HS-5 (cell line): ENCODE data around the gene BRAT1.
"Not testable (repeated sequence)": the region's sequence is repeated elsewhere in the genome, so short reads cannot be mapped to it uniquely, and the experiment has no call there.

Experiments used
- DNase-seq: peaks from one replicate; pipeline ENCODE4 v3.0.0-alpha.2; 2012; ENCODE audit warnings: low read depth

BRAT1 gene

DNA sequence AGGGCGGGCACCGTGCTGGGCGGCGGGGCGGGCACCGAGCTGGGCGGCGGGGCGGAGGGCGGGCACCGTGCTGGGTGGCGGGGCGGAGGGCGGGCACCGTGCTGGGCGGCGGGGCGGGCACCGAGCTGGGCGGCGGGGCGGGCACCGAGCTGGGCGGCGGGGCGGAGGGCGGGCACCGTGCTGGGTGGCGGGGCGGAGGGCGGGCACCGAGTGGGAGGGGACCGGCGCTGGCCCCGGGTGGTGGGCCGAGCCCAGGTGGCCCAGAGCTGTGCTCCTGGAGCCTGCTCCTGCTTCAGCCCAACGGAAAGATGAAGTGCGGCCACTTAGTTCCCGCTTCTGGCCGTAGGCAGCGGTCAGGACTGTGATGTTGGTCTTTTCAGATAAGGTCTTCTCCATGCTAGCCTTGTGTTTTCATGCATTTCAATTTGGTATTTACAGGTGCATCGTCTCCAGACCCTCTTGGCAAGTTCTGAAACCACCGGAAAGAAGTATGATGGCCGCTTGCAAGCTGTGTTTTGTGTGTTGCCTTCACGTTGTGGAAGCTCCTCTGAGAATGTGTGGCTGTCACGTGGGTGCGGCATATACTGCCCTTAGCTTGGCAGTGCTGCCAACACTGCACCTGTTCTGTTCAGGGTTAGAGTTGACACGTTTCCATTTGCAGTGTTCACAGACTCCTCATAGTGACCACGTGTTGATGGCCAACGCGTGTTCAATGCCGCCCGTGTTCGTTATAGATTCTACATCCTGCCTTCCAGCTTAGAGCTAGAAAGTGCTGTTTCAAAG, 28.7 kb upstream of the BRAT1 start:
- no peak for DNase-seq

DNA sequence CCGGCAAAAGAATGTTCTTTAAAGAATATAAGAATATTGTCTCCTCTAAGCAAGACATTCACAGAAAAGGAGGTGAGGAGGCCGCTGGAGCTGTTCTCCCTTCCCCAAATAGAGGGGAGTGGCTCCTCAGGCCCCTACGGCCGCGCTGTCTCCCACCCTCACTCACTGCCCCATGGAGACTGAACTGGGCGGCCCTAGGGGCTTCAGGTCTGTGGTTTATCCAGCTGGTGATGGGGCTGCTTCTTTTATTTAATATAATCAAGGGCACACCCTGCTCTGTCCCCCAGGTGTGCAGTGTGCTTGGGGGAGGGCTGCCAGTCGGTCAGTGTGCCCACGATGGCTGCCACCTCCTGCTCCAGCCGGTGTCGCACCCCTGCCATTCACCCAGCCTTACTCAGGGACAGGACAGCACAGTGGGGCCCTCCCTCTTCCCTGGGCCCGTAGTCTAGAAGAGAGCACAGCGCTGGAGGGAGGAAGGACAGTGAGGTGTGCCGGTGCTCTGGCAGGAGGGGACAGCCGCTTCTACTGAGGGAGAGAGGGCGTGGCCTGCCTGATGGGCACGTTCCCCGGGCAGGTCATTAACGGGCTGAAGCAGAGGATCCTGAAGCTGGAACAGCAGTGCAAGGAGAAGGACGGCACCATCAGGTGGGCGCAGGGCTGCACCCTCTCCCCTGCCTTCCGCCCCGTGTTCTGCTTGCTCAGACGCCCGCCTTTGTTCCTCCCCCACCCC, 26.8 kb upstream of the BRAT1 start:
- no peak for DNase-seq

DNA sequence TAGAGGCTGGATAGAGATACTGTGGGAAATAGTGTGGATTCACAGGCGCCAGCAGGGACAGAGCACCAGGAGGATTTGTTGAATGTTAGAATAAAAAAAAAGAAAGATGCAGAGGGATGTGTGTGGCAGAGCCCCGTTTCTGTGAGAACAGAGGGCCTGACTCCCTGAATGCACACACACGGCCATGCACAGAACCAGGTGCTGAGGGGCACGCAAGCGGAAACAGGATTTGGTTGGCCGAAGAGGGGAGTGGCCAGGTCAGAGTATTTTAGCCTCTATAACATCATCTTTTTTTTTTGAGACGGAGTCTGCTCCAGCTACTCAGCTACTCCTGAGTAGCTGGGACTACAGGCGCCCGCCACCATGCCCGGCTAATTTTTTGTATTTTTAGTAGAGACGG, 25.3 kb upstream of the BRAT1 start:
- DNase-seq: no peak

DNA sequence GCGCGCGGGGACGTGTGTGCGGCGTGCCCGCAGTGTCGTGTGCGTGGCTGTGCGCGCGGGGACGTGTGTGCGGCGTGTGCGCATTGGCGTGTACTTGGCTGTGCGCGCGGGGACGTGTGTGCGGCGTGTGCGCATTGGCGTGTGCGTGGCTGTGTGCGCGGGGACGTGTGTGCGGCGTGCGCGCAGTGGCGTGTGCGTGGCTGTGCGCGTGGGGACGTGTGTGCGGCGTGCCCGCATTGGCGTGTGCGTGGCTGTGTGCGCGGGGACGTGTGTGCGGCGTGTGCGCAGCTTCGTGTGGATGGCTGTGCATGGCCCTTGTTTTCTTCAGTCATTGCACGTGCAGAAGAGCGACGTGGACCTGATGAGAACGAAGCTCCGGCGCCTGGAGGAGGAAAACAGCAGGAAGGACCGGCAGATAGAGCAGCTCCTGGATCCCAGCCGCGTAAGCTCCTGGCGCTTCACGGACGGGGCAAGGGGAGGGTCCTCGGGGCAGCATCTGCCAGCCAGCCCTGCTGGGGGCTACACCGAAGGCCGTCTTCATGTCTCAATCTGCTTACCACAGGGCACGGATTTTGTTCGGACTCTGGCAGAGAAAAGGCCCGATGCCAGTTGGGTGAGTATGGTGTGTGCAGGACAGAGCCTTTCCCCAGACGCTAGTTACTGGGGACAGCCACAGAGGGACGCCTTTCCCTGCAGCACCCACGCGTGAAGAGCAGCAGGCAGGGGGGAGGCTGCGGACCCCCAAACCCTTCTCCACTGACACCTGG, 22.8 kb upstream of the BRAT1 start:
- no peak for DNase-seq

DNA sequence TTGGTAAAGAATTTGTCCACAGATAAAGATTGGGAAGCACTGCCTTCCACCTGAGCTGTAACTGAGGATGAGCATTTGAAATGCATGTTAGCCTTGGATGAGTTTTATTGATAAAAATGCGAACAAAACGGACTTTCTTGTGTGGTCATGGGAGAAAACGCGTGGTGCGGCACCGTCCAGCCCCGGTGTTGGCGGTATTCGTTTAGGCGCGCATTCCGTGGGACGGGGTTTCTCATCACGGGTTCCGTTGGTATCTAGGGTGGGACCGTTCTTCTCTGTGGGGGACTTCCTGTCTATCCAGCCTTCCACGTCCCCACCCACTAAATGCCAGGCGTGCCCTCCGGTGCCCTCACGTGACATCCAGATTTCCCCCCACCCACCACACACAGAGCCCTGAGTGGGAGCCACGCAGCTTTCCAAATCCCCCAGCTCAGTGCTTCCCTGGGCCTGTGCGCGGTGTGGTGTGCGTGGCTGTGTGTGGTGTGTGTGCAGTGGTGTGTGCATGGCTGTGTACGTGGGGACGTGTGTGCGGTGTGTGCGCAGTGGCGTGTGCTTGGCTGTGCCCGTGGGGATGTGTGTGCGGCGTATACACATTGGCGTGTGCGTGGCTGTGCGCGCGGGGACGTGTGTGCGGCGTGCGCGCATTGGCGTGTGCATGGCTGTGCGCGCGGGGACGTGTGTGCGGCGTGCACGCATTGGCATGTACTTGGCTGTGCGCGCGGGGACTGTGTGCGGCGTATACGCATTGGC, 21.6 kb upstream of the BRAT1 start:
- DNase-seq: no peak

- no peak for DNase-seq
Observed at GRCh38 chr7:2575733-2576340, 20.5 kb upstream of the BRAT1 start.

GRCh38 chr7:2575046-2575732, 19.9 kb upstream of the BRAT1 start:
- DNase-seq: no peak

DNA sequence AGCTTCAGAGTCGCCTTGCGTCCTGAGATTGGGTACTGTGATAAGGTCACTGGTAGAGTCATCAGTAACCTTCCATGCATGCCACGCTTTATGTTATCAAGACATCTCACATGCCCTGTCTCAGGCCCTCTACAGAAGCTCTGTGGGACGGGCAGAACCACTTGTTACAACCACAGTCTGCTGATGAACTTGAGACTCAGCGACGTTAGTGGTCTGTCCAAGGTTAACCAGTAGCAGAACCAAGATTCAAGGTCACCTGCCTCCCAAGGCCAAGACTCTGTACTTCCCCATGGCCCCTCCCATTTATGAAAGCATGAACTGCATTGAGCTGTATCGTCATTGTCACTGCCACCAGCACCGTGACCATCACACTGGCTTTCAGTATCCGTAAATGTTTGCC, 18.4 kb upstream of the BRAT1 start:
- no peak for DNase-seq

DNA sequence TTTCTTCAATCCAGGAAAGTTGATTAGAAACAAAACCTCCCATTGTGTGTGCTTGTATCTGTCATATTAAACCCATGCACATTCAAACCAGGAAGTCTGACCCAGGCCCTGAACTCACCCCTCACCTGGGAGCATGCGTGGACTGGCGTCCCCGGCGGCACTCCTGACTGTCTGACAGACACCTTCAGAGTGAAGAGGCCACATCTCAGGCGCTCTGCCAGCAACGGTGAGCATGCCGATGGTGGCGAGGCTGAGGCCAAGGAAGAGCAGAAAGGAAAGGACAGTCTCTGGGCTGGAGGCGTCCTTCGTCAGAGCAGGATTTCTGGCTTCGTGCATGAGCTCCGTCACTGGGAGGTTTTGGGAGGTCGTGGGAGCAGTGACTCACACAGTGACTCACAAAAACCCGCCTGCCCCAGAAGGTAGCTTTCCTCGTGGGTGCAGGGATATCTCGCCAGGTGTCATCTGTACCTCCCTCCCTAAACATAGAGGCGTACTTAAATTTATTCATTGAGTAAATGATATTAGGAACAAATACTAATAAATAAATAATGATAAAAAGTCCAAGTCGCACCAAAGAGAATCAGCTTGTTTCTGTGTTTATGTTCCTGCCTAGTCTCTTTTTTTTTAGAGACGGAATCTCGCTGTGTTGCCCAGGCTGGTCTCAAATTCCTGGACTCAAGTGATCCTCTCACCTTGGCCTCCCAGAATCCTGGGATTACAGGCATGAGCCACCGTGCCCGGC, 16.9 kb upstream of the BRAT1 start:
- DNase-seq: no peak

- no peak for DNase-seq
Observed at GRCh38 chr7:2571409-2571808, 16.1 kb upstream of the BRAT1 start.

GRCh38 chr7:2570021-2570420, 14.7 kb upstream of the BRAT1 start:
- no peak for DNase-seq

- DNase-seq: no peak
Observed at GRCh38 chr7:2569421-2569820, 14.1 kb upstream of the BRAT1 start.

GRCh38 chr7:2568521-2569223, 13.3 kb upstream of the BRAT1 start:
- no peak for DNase-seq

DNA sequence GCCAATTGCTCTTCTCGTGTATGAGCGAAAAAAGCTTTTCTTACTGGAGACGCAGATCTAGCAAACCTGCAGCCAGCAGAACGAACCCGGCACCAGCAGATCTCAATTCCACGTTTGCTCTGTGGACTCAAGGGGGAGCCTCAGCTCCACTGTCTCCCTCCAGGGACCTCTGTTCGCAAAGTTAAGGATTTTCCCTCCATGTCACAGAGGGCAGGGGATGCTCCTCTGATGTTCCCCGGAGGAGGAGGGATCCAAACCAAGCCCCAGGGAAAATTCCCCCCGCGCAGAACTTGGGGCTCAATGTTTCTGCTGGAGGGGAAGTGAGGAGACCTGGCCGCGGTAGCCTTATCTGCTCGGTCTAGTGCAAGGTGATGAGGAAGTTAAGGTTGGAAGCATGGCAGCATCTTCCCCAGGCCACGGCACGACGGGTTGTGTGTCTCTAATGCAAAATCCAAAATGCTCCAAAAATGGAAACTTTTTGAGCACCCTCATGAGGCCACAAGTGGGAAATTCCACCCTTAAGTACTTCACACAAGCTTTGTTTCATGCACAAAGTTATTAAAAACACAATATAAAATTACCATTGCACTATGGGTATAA, 12.5 kb upstream of the BRAT1 start:
- DNase-seq: no peak

DNA sequence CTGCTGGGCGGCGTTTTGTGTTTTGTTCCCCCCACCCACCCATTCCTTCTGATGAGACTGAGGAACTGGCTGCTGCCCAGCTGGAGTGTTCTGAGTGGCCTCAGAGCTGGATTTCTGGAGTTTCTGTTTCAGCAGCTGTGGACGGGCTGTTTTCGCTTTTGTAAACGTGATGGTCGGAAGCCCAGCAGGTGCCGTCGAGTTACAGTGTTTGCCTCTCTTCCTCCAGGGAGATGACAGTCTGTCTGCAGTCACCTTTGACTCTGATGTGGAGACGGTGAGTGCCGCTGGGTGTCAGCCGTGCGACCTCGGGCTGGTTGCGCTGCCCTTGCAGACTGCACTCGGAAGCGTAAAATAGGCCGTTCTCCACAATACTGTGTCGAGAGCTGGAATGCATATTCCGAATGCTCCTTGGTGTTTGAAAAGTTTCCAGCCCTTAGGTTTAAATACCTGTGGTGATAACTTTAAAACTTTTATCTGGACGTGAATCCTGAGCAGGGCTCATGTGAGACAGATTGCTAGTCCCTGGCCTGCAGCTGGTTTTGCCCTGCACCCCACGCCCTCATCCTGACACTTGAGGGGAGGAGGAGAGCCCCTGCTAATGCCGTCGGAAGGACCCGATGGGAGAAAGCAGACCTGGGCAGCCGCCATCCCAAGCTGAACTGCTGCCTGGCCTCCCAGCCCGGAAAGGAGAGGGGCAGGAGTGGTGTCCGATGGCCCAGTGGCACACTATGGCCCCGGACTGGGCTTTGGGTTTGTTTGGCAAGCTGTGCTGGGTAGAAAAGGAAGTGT, 11.8 kb upstream of the BRAT1 start:
- no peak for DNase-seq

- no peak for DNase-seq
Observed at GRCh38 chr7:2566348-2566889, 11.1 kb upstream of the BRAT1 start.

DNA sequence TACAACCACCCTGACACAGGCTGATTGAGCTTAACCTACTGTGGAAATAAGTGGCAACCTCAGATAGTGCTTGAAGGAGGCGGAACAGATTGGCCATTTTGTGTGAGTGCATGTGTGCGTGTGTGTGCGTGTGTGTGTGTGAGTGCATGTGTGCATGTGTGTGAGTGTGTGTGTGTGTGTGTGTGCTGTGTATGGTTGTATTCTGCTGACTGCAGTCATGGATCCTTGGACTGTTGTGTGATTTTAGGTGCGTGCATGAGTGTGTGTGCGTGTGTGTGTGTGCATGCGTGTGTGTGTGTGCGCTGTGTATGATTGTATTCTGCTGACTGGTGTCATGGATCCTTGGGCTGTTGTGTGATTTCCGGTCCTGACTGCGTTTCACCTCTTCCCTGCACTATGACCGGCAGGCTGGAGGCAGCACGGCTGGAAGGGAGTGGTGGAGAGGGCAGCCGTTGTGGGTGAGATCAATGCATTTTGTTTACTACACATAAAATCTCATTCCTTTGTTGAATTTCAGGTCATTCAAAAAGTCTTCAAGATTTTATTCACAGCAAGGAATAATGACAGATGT, 9.7 kb upstream of the BRAT1 start:
- no peak for DNase-seq

- not testable (repeated sequence) for DNase-seq
Observed at GRCh38 chr7:2563955-2564354, 8.6 kb upstream of the BRAT1 start.
